HepG2 (cell line): Measurements from ENCODE around the gene KLHL30. TPM values are rescaled to one million over a fixed set of nuclear protein-coding genes. Genes with fewer than 3 reads are reported as not detected.

ENCODE experiments used
- MEF2D ChIP-seq: sonication (generic); formaldehyde crosslinking; IDR thresholded peaks from 2 replicates; pipeline ENCODE4 v1.5.1; 2020; ENCODE audit warnings: mild to moderate bottlenecking, missing genetic modification reagents
- MTF1 ChIP-seq: sonication (generic); formaldehyde crosslinking; IDR thresholded peaks from 2 replicates; pipeline ENCODE4 v1.5.0; 2020; ENCODE audit warnings: missing genetic modification reagents
- PHF20 ChIP-seq: sonication (generic); formaldehyde crosslinking; IDR thresholded peaks from 2 replicates; pipeline ENCODE4 v1.5.0; 2020; ENCODE audit warnings: mild to moderate bottlenecking, missing genetic modification reagents
- POGK ChIP-seq: sonication (generic); formaldehyde crosslinking; conservative IDR thresholded peaks from 2 replicates; pipeline ENCODE4 v1.8.0; 2022; ENCODE audit warnings: mild to moderate bottlenecking, moderate library complexity, missing genetic modification reagents
- STAG1 ChIP-seq: sonication (generic); formaldehyde crosslinking; IDR thresholded peaks from 2 replicates; pipeline ENCODE4 v1.4.0; 2020; ENCODE audit warnings: missing genetic modification reagents
- THAP9 ChIP-seq: sonication (generic); formaldehyde crosslinking; IDR thresholded peaks from 2 replicates; pipeline ENCODE4; 2020; ENCODE audit warnings: missing genetic modification reagents, mild to moderate bottlenecking, borderline replicate concordance
- ZNF577 ChIP-seq: sonication (generic); formaldehyde crosslinking; IDR thresholded peaks from 2 replicates; pipeline ENCODE4 v1.4.0; 2020; ENCODE audit warnings: mild to moderate bottlenecking, low read depth, missing genetic modification reagents, borderline replicate concordance
- ZSCAN21 ChIP-seq: sonication (generic); formaldehyde crosslinking; IDR thresholded peaks from 2 replicates; pipeline ENCODE4 v1.8.0; 2022; ENCODE audit warnings: mild to moderate bottlenecking, missing genetic modification reagents, moderate library complexity, borderline replicate concordance
- polyA plus RNA-seq, 8 experiments: library from polyadenylated mRNA; depleted of rRNA in 3 of 8; stranded (reverse) in 7 of 8; unstranded in 1 of 8; fragments of >200 nt; fragmentation: Illumina TruSeq in 4 of 8; extraction: Trizol in 4 of 8; gene quantifications; 2 replicates each; pipeline versions ENCODE4 v1.2.1 to v1.2.3, GENCODE V29; 2011 to 2016; ENCODE audit warnings: low read depth in 4 of 8, missing spikeins in 1 of 8, mixed read lengths in 1 of 8; ENCODE audit not compliant: insufficient read depth in 1 of 8
- total RNA-seq, 5 experiments: library from RNA; depleted of rRNA; stranded (reverse); fragments of >200 nt; fragmentation: Illumina TruSeq; extraction: Trizol; gene quantifications; 2 replicates each; pipeline ENCODE4 v1.2.3, GENCODE V29; 2016; ENCODE audit warnings: low read depth in 1 of 5
- TF ChIP-seq, protein P1 (sequence below): fragments of 450-650 bp; IDR thresholded peaks from 2 replicates; pipeline ENCODE4 v1.6.1; 2017; ENCODE audit warnings: mild to moderate bottlenecking
- TF ChIP-seq, protein P2 (sequence below): sonication (generic); formaldehyde crosslinking; IDR thresholded peaks from 2 replicates; pipeline ENCODE4 v1.4.0; 2020; ENCODE audit warnings: missing genetic modification reagents, borderline replicate concordance
- TF ChIP-seq, protein P3 (sequence below): IDR thresholded peaks from 2 replicates; pipeline ENCODE4 v1.6.1; 2016; ENCODE audit warnings: control low read depth

Gene KLHL30
- total and polyA plus RNA-seq, 2 of the 13 experiments (the other 11 are each of a cell fraction or from before 2014, with no cell fraction given): 0.05 TPM; not detected in 1

GRCh38 chr2:238106698-238107524 lies 31.6 kb upstream of the KLHL30 start (continued):
- 0 out of 2 replicates have a peak, but pooled peaks have one; percentile 4 for TF ChIP-seq MEF2D (CRISPR knock-in tag)
- no peak for TF ChIP-seq PHF20
- 0 out of 2 replicates have a peak, but pooled peaks have one; percentile 38 for TF ChIP-seq ZSCAN21 (CRISPR knock-in tag)
- TF ChIP-seq, protein P1, sequence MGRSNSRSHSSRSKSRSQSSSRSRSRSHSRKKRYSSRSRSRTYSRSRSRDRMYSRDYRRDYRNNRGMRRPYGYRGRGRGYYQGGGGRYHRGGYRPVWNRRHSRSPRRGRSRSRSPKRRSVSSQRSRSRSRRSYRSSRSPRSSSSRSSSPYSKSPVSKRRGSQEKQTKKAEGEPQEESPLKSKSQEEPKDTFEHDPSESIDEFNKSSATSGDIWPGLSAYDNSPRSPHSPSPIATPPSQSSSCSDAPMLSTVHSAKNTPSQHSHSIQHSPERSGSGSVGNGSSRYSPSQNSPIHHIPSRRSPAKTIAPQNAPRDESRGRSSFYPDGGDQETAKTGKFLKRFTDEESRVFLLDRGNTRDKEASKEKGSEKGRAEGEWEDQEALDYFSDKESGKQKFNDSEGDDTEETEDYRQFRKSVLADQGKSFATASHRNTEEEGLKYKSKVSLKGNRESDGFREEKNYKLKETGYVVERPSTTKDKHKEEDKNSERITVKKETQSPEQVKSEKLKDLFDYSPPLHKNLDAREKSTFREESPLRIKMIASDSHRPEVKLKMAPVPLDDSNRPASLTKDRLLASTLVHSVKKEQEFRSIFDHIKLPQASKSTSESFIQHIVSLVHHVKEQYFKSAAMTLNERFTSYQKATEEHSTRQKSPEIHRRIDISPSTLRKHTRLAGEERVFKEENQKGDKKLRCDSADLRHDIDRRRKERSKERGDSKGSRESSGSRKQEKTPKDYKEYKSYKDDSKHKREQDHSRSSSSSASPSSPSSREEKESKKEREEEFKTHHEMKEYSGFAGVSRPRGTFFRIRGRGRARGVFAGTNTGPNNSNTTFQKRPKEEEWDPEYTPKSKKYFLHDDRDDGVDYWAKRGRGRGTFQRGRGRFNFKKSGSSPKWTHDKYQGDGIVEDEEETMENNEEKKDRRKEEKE: no peak
- 0 out of 2 replicates have a peak, but pooled peaks have one; percentile 32 for TF ChIP-seq POGK
- TF ChIP-seq ZNF577: no peak
- TF ChIP-seq MTF1: no peak
- TF ChIP-seq, protein P2, sequence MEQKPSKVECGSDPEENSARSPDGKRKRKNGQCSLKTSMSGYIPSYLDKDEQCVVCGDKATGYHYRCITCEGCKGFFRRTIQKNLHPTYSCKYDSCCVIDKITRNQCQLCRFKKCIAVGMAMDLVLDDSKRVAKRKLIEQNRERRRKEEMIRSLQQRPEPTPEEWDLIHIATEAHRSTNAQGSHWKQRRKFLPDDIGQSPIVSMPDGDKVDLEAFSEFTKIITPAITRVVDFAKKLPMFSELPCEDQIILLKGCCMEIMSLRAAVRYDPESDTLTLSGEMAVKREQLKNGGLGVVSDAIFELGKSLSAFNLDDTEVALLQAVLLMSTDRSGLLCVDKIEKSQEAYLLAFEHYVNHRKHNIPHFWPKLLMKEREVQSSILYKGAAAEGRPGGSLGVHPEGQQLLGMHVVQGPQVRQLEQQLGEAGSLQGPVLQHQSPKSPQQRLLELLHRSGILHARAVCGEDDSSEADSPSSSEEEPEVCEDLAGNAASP (CRISPR knock-in tag): no peak
- TF ChIP-seq THAP9 (CRISPR knock-in tag): peak; percentile 16; the same call in 1 of the 2 replicates
- TF ChIP-seq, protein P3, sequence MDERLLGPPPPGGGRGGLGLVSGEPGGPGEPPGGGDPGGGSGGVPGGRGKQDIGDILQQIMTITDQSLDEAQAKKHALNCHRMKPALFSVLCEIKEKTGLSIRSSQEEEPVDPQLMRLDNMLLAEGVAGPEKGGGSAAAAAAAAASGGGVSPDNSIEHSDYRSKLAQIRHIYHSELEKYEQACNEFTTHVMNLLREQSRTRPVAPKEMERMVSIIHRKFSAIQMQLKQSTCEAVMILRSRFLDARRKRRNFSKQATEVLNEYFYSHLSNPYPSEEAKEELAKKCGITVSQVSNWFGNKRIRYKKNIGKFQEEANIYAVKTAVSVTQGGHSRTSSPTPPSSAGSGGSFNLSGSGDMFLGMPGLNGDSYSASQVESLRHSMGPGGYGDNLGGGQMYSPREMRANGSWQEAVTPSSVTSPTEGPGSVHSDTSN: no peak
- peak; percentile 69 for TF ChIP-seq STAG1 (CRISPR knock-in tag)
